Calu3 (cell line): Measurements from ENCODE around the gene MOXD1. TPM values are rescaled to one million over a fixed set of nuclear protein-coding genes. Genes with fewer than 3 reads are reported as not detected.

Source experiments
- BruUV-seq: library from RNA; stranded (reverse); fragments of 400-500 nt; replicated peaks from 2 replicates; lab custom pipeline; 2021; lab: Mats Ljungman, UMichigan
- CTCF ChIA-PET: fragments of 300-600 bp; sonication (Branson Sonifier 250); formaldehyde crosslinking; loops from one replicate; lab custom pipeline; 2022; ENCODE audit warnings: antibody characterized with exemption; lab: Charles Lee
- DNase-seq: peaks from one replicate; pipeline ENCODE4 v3.0.0; 2022
- H3K27ac Mint-ChIP-seq: one replicate; pipeline ENCODE4 v1.8.0; 2022; ENCODE audit warnings: mixed read lengths; ENCODE audit not compliant: unreplicated experiment
- H3K27me3 Mint-ChIP-seq: one replicate; pipeline ENCODE4 v1.8.0; 2022; ENCODE audit warnings: mixed read lengths; ENCODE audit not compliant: unreplicated experiment
- H3K36me3 Mint-ChIP-seq: one replicate; pipeline ENCODE4 v1.8.0; 2022; ENCODE audit warnings: mild to moderate bottlenecking, moderate library complexity, mixed read lengths; ENCODE audit not compliant: insufficient read depth, unreplicated experiment
- H3K4me1 Mint-ChIP-seq: one replicate; pipeline ENCODE4 v1.8.0; 2022; ENCODE audit warnings: mild to moderate bottlenecking, low read depth, mixed read lengths; ENCODE audit not compliant: unreplicated experiment
- H3K4me3 Mint-ChIP-seq: one replicate; pipeline ENCODE4 v1.8.0; 2022; ENCODE audit warnings: mild to moderate bottlenecking, low read depth, moderate library complexity, mixed read lengths; ENCODE audit not compliant: unreplicated experiment
- H3K9me3 Mint-ChIP-seq: one replicate; pipeline ENCODE4 v1.8.0; 2022; ENCODE audit warnings: low read depth, mixed read lengths; ENCODE audit not compliant: unreplicated experiment
- intact Hi-C: fragments of 100-400 bp; cut with micrococcal nuclease; formaldehyde crosslinking; loops from one replicate; pipeline ENCODE4 v1.10.0; 2022; ENCODE audit not compliant: unreplicated experiment
- total RNA-seq: library from RNA; stranded (reverse); gene quantifications from 2 replicates; pipeline ENCODE4 v1.2.3, GENCODE V29; 2022
- TF ChIP-seq, protein P1 (sequence below): fragments of 200-600 bp; IDR thresholded peaks from one replicate; pipeline ENCODE4 v1.8.0; 2022; ENCODE audit warnings: antibody characterized with exemption; ENCODE audit not compliant: unreplicated experiment

MOXD1 gene
- total RNA-seq, 1 experiment from 2014 or later, result 13.6 TPM

- H3K36me3 Mint-ChIP-seq, result no peaks in the 10 kb centered on the region
- BruUV-seq, result no TSS peak
- TF ChIP-seq, protein P1, sequence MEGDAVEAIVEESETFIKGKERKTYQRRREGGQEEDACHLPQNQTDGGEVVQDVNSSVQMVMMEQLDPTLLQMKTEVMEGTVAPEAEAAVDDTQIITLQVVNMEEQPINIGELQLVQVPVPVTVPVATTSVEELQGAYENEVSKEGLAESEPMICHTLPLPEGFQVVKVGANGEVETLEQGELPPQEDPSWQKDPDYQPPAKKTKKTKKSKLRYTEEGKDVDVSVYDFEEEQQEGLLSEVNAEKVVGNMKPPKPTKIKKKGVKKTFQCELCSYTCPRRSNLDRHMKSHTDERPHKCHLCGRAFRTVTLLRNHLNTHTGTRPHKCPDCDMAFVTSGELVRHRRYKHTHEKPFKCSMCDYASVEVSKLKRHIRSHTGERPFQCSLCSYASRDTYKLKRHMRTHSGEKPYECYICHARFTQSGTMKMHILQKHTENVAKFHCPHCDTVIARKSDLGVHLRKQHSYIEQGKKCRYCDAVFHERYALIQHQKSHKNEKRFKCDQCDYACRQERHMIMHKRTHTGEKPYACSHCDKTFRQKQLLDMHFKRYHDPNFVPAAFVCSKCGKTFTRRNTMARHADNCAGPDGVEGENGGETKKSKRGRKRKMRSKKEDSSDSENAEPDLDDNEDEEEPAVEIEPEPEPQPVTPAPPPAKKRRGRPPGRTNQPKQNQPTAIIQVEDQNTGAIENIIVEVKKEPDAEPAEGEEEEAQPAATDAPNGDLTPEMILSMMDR, result no peak
- intact Hi-C loops, result no loop called here
- peaks cover 4% of the 10 kb centered on the region for H3K9me3 Mint-ChIP-seq
- no peak overlapping the region for H3K4me3 Mint-ChIP-seq
- CTCF ChIA-PET, result interaction anchor here (1.2 kb wide), 1 partner anchor 8 kb away, joined by 3 read pairs; no protein-coding TSS in a partner anchor
- H3K4me1 Mint-ChIP-seq, result no peaks in the 10 kb centered on the region
- no peak overlapping the region for H3K27ac Mint-ChIP-seq
- H3K27me3 Mint-ChIP-seq, result no peaks in the 10 kb centered on the region
- DNase-seq, result no peak
These were observed 18.6 kb downstream of the MOXD1 start for GRCh38 chr6:132382630-132383175.

DNA sequence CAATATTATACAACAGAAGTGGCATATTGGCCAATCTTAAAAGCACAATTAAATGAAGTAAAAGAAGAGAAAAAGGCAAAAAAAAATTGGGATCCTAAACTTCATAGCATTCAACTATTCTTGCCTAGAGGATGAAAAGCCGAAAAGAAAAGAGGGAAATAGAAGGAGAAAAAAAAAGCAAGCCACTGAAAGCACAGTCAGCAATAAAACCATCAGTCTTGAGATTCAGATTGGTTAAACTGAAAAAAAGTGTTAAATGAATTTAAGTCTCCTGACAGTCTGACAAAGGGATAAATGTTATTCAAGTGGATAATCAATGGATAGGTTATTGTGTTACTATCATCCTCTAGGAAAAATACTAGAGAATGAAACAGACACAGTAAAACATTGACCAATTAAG is 19.9 kb downstream of the MOXD1 start:
- CTCF ChIA-PET, result no interaction called here
- no peaks in the 10 kb centered on the region for H3K36me3 Mint-ChIP-seq

DNA sequence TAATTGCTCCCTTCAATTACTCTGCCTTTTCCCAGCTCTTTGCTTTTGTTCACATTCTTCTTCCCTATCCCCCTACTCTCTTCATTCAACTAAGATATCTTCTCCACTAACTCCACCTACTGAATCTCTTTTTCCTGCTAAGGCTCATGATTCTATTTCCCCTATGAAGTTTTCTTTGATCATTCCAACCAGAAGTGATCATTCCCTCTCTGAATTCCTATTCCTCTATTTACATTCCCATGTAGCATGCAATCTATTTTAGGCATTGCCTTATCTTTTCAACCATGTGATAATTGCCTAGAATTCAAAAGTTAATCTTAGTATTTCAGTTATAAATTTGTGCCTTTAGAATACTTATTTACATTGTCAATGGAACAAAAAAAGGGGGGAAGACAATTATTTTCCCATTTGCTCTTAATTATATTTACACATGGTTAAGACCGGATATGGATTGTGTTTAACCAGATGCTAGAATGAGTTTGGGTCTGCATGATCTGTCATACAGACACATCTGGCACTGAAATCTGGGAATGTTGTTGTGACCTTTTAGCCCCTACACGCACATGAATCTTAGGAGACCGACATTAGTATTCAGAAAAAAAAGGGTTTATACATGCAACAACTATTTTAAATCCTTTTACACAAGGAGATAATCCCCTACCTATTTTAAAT is 20.8 kb downstream of the MOXD1 start:
- CTCF ChIA-PET, result no interaction called here
- no peak for DNase-seq
- intact Hi-C loops, result no loop called here
- Mint-ChIP-seq H3K4me1 (no peaks in the 10 kb centered on the region), H3K36me3 (no peaks in the 10 kb centered on the region), H3K9me3 (peaks cover 4% of the 10 kb centered on the region), H3K4me3 (no peak overlapping the region), H3K27ac (no peak overlapping the region), H3K27me3 (no peaks in the 10 kb centered on the region)
- BruUV-seq, result no TSS peak
- TF ChIP-seq, protein P1, result no peak

More for the DNA sequence above, 19.9 kb downstream of the MOXD1 start:
- no peak overlapping the region for H3K4me3 Mint-ChIP-seq
- no TSS peak for BruUV-seq
- no peaks in the 10 kb centered on the region for H3K4me1 Mint-ChIP-seq
- H3K27ac Mint-ChIP-seq, result no peak overlapping the region
- intact Hi-C loops, result no loop called here
- TF ChIP-seq, protein P1, result no peak
- no peak for DNase-seq
- peaks cover 4% of the 10 kb centered on the region for H3K9me3 Mint-ChIP-seq
- no peaks in the 10 kb centered on the region for H3K27me3 Mint-ChIP-seq

DNA sequence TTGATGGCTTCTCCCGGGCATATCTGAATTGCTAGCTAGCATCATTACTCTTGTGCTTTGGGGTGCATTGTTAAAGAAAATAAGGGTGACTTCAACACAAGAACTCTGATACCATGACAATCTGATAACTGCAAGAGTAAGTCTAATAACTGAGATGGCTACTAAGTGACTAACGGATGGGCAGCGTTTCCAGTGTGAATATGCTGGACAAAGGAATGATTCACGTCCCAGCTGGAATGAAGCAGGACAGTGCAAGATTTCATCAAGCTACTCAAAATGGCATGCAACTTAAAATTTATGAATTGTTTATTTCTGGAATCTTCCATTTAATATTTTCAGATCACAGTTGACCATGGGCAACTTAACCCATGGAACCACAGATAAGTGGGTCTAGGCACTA is 31.7 kb downstream of the MOXD1 start:
- TF ChIP-seq, protein P1, result no peak
- Mint-ChIP-seq H3K4me3 (no peak overlapping the region), H3K4me1 (no peaks in the 10 kb centered on the region), H3K9me3 (no peaks in the 10 kb centered on the region), H3K27me3 (no peaks in the 10 kb centered on the region), H3K36me3 (no peaks in the 10 kb centered on the region), H3K27ac (no peak overlapping the region)
- intact Hi-C loops, result no loop called here
- no peak for DNase-seq
- no TSS peak for BruUV-seq
- CTCF ChIA-PET, result no interaction called here
